GM23338 (cell line): ENCODE results near the gene AOAH. TPM values are rescaled to one million over a fixed set of nuclear protein-coding genes. Genes with fewer than 3 reads are reported as not detected.

Experiments
- ATAC-seq: fragments of 200-7000 bp; cut with Tn5 transposase; 3 replicates; pipeline ENCODE4 v1.9.1; 2020
- DNase-seq: peaks from one replicate; pipeline ENCODE4 v3.0.0-alpha.2; 2015; ENCODE audit warnings: low spot score
- H2AFZ ChIP-seq: fragments of 200-600 bp; sonication (generic); 2 replicates; pipeline ENCODE4 v1.8.0; 2016; ENCODE audit warnings: antibody characterized with exemption, mild to moderate bottlenecking, moderate library complexity
- H3F3A ChIP-seq: fragments of 200-600 bp; sonication (generic); replicated peaks from 2 replicates; pipeline ENCODE4 v1.8.0; 2017; ENCODE audit warnings: antibody characterized with exemption, mixed run types, low read depth
- H3K27ac ChIP-seq: fragments of 200-600 bp; sonication (generic); 2 replicates; pipeline ENCODE4 v1.6.1; 2016; ENCODE audit warnings: low read depth
- H3K27me3 ChIP-seq: fragments of 200-600 bp; sonication (generic); 2 replicates; pipeline ENCODE4 v1.8.0; 2016; ENCODE audit warnings: mild to moderate bottlenecking, mixed run types, moderate library complexity; ENCODE audit not compliant: insufficient read depth
- H3K36me3 ChIP-seq: fragments of 200-600 bp; sonication (generic); 2 replicates; pipeline ENCODE4 v1.8.0; 2016; ENCODE audit warnings: mild to moderate bottlenecking; ENCODE audit not compliant: insufficient read depth
- H3K4me1 ChIP-seq: fragments of 200-600 bp; sonication (generic); 2 replicates; pipeline ENCODE4 v1.8.0; 2016; ENCODE audit warnings: mild to moderate bottlenecking, moderate library complexity; ENCODE audit not compliant: insufficient read depth
- H3K4me2 ChIP-seq: fragments of 200-600 bp; sonication (generic); 2 replicates; pipeline ENCODE4 v1.7.1; 2017; ENCODE audit warnings: mixed run types
- H3K4me3 ChIP-seq: fragments of 200-600 bp; sonication (generic); 2 replicates; pipeline ENCODE4 v1.6.1; 2016; ENCODE audit warnings: mixed run types
- H3K79me2 ChIP-seq: fragments of 200-600 bp; sonication (generic); replicated peaks from 2 replicates; pipeline ENCODE4 v1.8.0; 2017; ENCODE audit warnings: mild to moderate bottlenecking; ENCODE audit not compliant: insufficient read depth
- H3K9me2 ChIP-seq: fragments of 200-600 bp; sonication (generic); 2 replicates; pipeline ENCODE4 v1.8.0; 2017; ENCODE audit not compliant: insufficient read depth
- H4K20me1 ChIP-seq: fragments of 200-600 bp; sonication (generic); replicated peaks from 2 replicates; pipeline ENCODE4 v1.8.0; 2017; ENCODE audit warnings: mild to moderate bottlenecking; ENCODE audit not compliant: insufficient read depth
- H3K27ac Mint-ChIP-seq: 2 replicates; pipeline ENCODE4 v1.8.0; 2020; ENCODE audit warnings: inconsistent platforms, mild to moderate bottlenecking, moderate library complexity, mixed read lengths
- H3K27me3 Mint-ChIP-seq: 3 replicates; pipeline ENCODE4 v1.8.0; 2022; ENCODE audit warnings: low read depth, mild to moderate bottlenecking, moderate library complexity, mixed read lengths, inconsistent platforms; ENCODE audit not compliant: insufficient read depth, poor library complexity
- H3K36me3 Mint-ChIP-seq: 3 replicates; pipeline ENCODE4 v1.8.0; 2021; ENCODE audit warnings: low read depth, mild to moderate bottlenecking, inconsistent platforms, moderate library complexity, mixed read lengths
- H3K4me1 Mint-ChIP-seq: 3 replicates; pipeline ENCODE4 v1.8.0; 2020; ENCODE audit warnings: mild to moderate bottlenecking, inconsistent platforms, mixed read lengths
- H3K4me3 Mint-ChIP-seq: 3 replicates; pipeline ENCODE4 v1.8.0; 2021; ENCODE audit warnings: moderate library complexity, mild to moderate bottlenecking, inconsistent platforms, mixed read lengths
- H3K9me3 Mint-ChIP-seq: 3 replicates; pipeline ENCODE4 v1.8.0; 2020; ENCODE audit warnings: moderate library complexity, mild to moderate bottlenecking, inconsistent platforms, mixed read lengths
- CREB1 ChIP-seq: fragments of 250-450 bp; sonication (Bioruptor Pico); IDR thresholded peaks from 2 replicates; pipeline ENCODE4 v1.5.0; 2020; ENCODE audit warnings: low read depth, mild to moderate bottlenecking, moderate library complexity
- CTCF ChIP-seq, 2 experiments: fragments of 200-600 bp in 1 of 2; sonication (generic) in 1 of 2; conservative IDR thresholded peaks; 2 replicates each; pipeline versions ENCODE4 v1.5.1 to v1.6.1; 2016 to 2017; ENCODE audit warnings: antibody characterized with exemption in 2 of 2, low read depth in 2 of 2, mild to moderate bottlenecking in 2 of 2, moderate library complexity in 1 of 2
- EZH2 ChIP-seq: fragments of 200-600 bp; sonication (generic); IDR thresholded peaks from one replicate; pipeline ENCODE4 v1.8.0; 2017; ENCODE audit warnings: antibody characterized with exemption, mild to moderate bottlenecking, low read depth; ENCODE audit not compliant: unreplicated experiment
- EZH2phosphoT487 ChIP-seq: fragments of 200-600 bp; sonication (generic); IDR thresholded peaks from one replicate; pipeline ENCODE4 v1.8.1; 2018; ENCODE audit warnings: antibody characterized with exemption; ENCODE audit not compliant: unreplicated experiment
- JUNB ChIP-seq: IDR thresholded peaks from one replicate; pipeline ENCODE4 v1.6.1; 2016; ENCODE audit warnings: antibody characterized with exemption; ENCODE audit not compliant: unreplicated experiment
- NANOG ChIP-seq: IDR thresholded peaks from 2 replicates; pipeline ENCODE4 v1.6.1; 2016; ENCODE audit warnings: antibody characterized with exemption, borderline replicate concordance
- POLR2AphosphoS5 ChIP-seq: IDR thresholded peaks from 2 replicates; pipeline ENCODE4 v1.6.1; 2016; ENCODE audit warnings: antibody characterized with exemption, low read depth
- REST ChIP-seq: IDR thresholded peaks from one replicate; pipeline ENCODE4 v1.6.1; 2018; ENCODE audit warnings: antibody characterized with exemption; ENCODE audit not compliant: unreplicated experiment
- STAT1 ChIP-seq: IDR thresholded peaks from one replicate; pipeline ENCODE4 v1.6.1; 2016; ENCODE audit warnings: antibody characterized with exemption; ENCODE audit not compliant: unreplicated experiment
- ZNF114 ChIP-seq: fragments of 250-450 bp; sonication (Bioruptor Pico); IDR thresholded peaks from 2 replicates; pipeline ENCODE4 v1.5.0; 2020; ENCODE audit warnings: mild to moderate bottlenecking, moderate library complexity
- ZNF331 ChIP-seq: fragments of 250-450 bp; sonication (Bioruptor Pico); IDR thresholded peaks from 2 replicates; pipeline ENCODE4 v1.5.0; 2020; ENCODE audit warnings: low read depth, mild to moderate bottlenecking, moderate library complexity
- ZNF462 ChIP-seq: fragments of 250-450 bp; sonication (Bioruptor Pico); IDR thresholded peaks from 2 replicates; pipeline ENCODE4 v1.5.0; 2020; ENCODE audit warnings: mild to moderate bottlenecking, moderate library complexity
- polyA plus RNA-seq: library from polyadenylated mRNA; unstranded; fragments of >200 nt; fragmentation: Nextera tagmentation; extraction: Ambion mirVana; gene quantifications from 2 replicates; pipeline ENCODE4 v1.2.1, GENCODE V29; 2016
- total RNA-seq: library from RNA; depleted of rRNA; stranded (reverse); fragments of >200 nt; shearing (Covaris generic); gene quantifications from 2 replicates; pipeline ENCODE4 v1.2.3, GENCODE V29; 2014
- TF ChIP-seq, protein P1 (sequence below): IDR thresholded peaks from 2 replicates; pipeline ENCODE4 v1.6.1; 2016; ENCODE audit warnings: antibody characterized with exemption

Gene AOAH
- total and polyA plus RNA-seq, 2 experiments from 2014 or later = not detected

DNA sequence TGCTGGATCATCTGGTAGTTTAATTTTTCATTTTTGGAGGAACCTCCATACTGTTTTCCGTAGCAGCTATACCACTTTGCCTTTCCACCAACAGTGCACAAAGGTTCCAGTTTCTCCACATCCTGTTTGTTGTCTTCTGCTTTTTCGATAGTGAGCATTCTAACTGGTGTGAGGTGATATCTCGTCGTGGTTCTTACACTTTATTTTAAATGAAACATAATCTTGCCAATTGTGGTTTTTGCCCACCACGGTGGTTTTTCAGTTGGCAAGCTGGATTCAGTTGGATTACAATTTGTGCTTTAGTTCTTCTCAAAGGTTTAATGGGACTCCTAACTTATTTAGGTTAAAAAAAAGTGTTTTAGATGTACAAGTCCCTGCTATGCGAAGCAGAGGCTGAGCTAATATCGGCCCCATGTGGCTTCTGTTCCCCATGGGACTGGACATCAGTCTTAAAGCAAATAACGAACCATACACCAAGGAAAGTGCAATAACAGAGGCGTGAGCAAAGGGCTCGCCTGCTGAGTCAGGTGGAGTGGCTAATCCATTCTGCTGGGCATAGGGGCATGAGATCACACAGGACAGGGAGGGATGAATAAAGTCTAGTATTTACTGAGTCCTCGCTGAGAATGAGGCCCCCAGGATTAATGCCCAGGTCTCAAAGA is 153.6 kb downstream of the AOAH start:
- H3K9me3 Mint-ChIP-seq = peaks cover 17% of the 10 kb centered on the region
- Histone ChIP-seq H3K4me1 (peaks cover 12% of the 10 kb centered on the region), H3K4me3 (no peak overlapping the region), H3K27me3 (no peaks in the 10 kb centered on the region), H3K36me3 (no peaks in the 10 kb centered on the region), H4K20me1 (no peaks in the 10 kb centered on the region), H3K9me2 (peaks cover 6% of the 10 kb centered on the region; the same call in 1 of the 2 replicates), H3F3A (no peaks in the 10 kb centered on the region), H3K79me2 (no peaks in the 10 kb centered on the region), H3K27ac (no peak overlapping the region), H2AFZ (no peak overlapping the region), H3K4me2 (no peak overlapping the region)
- H3K4me3 Mint-ChIP-seq = no peak overlapping the region
- H3K4me1 Mint-ChIP-seq = peaks cover 33% of the 10 kb centered on the region
- DNase-seq (no peak), ATAC-seq (no peak)
- H3K36me3 Mint-ChIP-seq = peaks cover 3% of the 10 kb centered on the region; the same call in 2 of the 3 replicates
- TF ChIP-seq ZNF114 (CRISPR knock-in tag) (no peak), CTCF (conservative IDR thresholded peaks at IDR 0.05; ENCODE audit: low read depth in 2 of 2) (no peak), EZH2 (no peak), NANOG (no peak), ZNF462 (no peak), POLR2AphosphoS5 (no peak), ZNF331 (CRISPR knock-in tag) (no peak), CREB1 (CRISPR knock-in tag) (no peak), REST (no peak), STAT1 (no peak), EZH2phosphoT487 (no peak), JUNB (no peak)
- TF ChIP-seq, protein P1, sequence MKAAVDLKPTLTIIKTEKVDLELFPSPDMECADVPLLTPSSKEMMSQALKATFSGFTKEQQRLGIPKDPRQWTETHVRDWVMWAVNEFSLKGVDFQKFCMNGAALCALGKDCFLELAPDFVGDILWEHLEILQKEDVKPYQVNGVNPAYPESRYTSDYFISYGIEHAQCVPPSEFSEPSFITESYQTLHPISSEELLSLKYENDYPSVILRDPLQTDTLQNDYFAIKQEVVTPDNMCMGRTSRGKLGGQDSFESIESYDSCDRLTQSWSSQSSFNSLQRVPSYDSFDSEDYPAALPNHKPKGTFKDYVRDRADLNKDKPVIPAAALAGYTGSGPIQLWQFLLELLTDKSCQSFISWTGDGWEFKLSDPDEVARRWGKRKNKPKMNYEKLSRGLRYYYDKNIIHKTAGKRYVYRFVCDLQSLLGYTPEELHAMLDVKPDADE = no peak
- peaks cover 2% of the 10 kb centered on the region for H3K27me3 Mint-ChIP-seq
- no peak overlapping the region for H3K27ac Mint-ChIP-seq
